ENCODE measurements around the gene SLC7A14. TPM values are rescaled to one million over a fixed set of nuclear protein-coding genes. Genes with fewer than 3 reads are reported as not detected.

SLC7A14 gene
- total RNA-seq, 1 donor from 2014 or later: 11.8 TPM

DNA sequence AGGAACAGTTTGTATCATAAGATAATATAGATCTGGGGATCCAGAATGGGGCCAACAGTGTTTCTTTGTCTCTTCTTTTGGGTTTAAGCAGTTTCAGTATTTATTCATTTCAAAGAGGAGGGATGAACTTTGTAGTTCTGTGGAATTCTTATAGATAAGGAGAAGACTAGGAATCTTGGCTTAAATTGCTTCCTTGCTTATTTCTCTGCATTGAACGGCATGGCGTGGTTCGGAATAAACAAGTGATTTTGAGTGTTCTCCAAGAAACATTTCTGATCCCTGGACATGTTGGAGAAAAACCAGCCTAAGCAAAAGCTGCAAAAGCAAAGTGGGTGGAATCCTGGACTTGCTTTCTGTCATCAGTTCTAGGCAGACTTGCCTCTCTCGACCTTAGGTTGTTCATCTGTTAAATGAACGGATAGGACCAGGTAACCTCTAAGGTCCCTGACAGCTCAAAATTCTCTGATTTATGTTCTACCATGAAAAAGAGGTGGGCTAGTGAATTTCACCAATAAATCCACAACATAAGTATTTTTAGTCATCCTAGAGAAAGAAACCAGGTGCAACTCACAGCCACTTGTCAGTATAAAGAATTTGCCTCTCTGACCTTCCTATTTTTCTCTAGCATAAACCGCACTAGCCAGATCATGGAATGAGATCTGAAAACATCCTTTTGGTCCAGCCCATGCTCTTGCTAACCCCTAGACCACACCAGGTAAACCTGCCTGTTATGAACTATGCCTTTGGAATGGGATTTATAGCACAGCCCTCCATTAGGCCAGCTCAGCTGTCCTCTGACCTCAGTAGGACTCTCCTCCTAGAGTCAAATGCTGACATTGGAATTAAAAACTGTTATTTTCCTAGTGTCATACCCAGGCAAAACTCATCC, 88.4 kb downstream of the SLC7A14 start:
- no peak for DNase-seq (ENCODE audit: low read depth, low spot score)

DNA sequence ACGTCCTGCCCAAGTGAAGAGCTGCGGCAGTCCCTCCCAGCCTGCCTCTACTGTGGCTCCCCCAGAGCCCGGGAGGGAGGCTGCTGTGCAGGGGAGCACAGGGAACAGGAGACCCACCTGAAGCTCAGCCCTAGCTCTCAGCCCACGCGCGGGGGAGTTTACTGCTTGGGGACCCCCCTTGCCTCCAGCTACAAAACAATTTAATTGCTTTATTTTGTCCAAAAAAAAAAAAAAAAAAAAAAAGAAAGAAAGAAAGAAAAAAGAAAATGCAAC, 89.1 kb downstream of the SLC7A14 start:
- no peak for DNase-seq (ENCODE audit: low read depth, low spot score)

- no peak for DNase-seq (ENCODE audit: low read depth, low spot score)
These were observed 89.6 kb downstream of the SLC7A14 start for GRCh38 chr3:170496026-170496867.

- DNase-seq (ENCODE audit: low read depth, low spot score): no peak
These were observed 91.1 kb downstream of the SLC7A14 start for GRCh38 chr3:170494766-170495165.

DNA sequence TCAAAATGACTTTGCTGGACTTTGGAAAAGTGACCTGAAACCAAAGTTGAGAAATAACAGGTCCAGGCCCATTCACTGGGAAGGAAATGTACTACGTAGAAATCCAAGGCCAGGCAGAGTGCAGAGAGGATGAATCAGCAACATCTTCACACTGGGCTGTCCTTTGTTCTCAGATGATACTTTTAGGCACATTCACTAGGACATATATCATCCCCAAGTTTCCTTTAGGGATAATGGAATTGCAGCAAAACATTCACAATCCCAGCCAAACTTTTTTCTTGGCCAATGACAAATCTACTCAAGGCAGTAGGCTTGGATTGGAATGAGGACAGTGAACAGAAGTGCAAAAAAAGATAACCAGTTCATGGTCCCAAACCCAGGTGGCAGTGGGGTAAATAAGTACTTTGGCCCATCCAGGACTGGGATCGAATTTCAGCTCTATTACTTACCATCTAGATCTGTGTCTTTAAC, 92.1 kb downstream of the SLC7A14 start:
- DNase-seq (ENCODE audit: low read depth, low spot score): no peak

- no peak for DNase-seq (ENCODE audit: low read depth, low spot score)
These were observed 94.0 kb downstream of the SLC7A14 start for GRCh38 chr3:170491901-170492300.

DNA sequence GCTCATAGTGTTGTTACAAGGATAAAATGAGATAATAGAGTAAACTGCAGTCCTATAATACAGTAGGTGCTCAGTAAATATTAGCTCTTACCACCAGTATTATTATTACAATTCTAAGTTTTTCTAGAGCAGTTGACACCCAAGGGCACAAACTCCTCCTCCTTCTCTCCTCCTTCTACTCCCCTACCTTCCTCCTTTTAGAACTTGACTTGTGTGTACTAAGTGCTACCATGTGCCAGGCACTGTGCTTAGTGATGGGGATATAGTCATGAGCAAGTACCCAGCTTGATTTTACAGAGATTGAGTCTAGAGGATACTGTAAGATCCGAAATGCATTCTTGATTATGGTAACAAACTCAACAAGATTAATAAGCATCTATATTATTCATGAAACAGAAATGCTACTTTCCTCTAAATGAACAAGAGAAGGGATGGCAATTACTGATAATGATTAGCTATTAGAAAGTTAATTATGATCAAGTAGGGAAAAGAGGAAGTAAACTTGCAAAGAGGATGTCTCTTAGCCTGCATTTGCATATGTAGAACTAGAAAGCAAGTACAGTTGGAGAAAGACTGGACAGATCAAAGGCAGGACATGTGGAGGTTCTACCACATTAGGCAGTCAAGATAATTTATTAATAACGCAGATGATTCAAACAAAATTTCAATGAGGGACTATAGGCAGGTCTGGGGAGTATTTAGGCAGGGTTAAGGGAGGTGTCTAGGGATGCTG, 94.9 kb downstream of the SLC7A14 start:
- no peak for DNase-seq (ENCODE audit: low read depth, low spot score)

DNA sequence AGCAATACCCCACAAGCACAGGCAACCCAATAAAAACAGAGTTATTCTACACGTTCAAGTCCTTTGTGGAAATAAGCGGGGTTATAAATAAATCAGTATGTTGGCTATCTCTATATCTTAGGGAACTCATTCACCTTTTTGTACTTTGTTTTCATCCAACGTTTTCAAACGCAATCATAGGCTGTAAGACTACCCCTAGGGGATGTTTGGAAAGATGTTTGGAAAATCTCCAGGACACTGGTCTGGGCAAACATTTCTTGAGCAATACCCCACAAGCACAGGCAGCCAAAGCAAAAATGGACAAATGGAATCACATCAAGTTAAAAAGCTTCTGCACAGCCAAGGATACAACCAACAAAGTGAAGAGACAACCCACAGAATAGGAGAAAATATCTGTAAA, 97.1 kb downstream of the SLC7A14 start:
- DNase-seq (ENCODE audit: low read depth, low spot score): no peak

GRCh38 chr3:170487031-170487430, 98.8 kb downstream of the SLC7A14 start:
- no peak for DNase-seq (ENCODE audit: low read depth, low spot score)

GRCh38 chr3:170486398-170486797, 99.5 kb downstream of the SLC7A14 start:
- no peak for DNase-seq (ENCODE audit: low read depth, low spot score)

DNA sequence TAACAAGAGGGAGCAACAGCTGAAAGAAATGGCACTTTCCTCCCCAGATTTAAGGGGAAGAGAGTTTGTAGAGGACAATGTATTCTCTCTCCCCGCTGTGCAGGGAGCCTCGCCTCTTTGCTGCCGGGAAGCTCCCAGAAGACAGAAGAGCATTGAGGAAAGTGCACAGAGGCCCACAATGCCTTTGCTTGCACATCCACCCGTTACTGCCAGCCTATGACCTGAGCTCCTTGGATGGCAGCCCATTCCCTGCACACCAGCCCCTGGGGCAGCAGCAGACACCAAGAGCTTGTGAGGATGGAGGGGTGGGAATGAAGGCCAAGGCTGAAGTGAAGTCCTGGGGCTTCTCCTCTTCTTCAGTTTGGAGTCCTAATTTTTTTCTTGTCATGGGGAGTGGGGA, 100.2 kb downstream of the SLC7A14 start:
- DNase-seq (ENCODE audit: low read depth, low spot score): no peak

- DNase-seq (ENCODE audit: low read depth, low spot score): no peak
These were observed 100.6 kb downstream of the SLC7A14 start for GRCh38 chr3:170485294-170485693.

DNA sequence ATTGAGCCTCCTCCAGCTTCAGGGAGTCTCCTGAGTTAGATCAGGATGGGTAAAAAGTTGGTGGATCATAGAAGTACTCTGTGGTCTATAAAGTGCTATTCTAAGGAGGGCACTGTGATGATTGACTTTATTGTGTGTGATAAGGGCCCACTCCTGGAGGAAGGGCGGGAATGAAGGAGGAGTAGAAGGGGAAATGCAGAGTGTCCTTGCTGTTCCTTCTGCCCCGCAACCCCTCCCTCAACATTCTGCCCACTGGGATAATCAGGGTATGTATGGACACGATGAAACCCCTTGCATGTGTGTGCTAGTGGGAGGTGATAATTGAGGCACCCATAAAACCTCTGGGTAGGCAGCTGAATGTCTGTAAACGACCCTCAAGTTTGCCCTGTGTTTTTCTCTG, 101.0 kb downstream of the SLC7A14 start:
- DNase-seq (ENCODE audit: low read depth, low spot score): no peak

- DNase-seq (ENCODE audit: low read depth, low spot score): no peak
These were observed 102.2 kb downstream of the SLC7A14 start for GRCh38 chr3:170483485-170484262.

DNA sequence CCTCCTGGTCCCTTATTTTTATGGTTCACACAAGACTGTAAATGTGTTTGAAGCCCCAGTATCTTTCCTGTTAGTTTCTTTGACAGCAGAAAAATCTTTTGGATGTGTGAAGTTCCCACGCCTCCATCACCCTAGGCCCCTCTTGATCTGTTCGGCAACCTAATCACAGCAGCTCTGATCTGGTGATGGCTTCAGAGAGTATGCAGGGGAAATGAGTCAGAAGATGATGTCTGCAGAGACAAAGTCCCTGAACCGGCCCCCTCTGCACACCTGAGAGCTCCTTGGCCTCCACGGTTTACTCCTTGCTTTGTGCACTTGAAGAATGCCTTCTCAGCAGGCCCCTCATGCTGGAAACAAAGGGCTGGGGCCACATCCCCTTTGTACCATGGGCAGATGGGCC, 103.7 kb downstream of the SLC7A14 start:
- no peak for DNase-seq (ENCODE audit: low read depth, low spot score)

- DNase-seq (ENCODE audit: low read depth, low spot score): no peak
These were observed 105.8 kb downstream of the SLC7A14 start for GRCh38 chr3:170480111-170480510.

GRCh38 chr3:170477395-170477794, 108.5 kb downstream of the SLC7A14 start:
- DNase-seq (ENCODE audit: low read depth, low spot score): no peak

DNA sequence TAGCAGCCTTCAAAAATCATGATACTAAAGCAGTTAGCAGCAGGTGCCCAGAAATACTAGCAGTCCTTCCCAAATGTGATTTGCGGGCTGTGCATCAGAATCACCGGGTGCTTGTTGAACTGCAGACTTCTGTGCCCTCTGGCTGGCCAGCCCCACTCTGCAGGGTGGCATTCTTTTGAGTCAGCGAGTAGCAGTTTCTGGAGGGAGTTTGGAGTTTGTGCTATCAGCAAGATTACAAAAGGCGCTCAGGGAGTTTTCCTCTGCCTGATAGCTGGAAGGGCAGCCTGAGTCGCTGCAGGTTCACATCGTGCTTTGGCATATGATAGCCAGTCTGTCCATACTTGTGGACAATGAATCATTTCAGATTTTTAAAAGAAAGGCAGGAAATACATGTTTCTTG, 109.6 kb downstream of the SLC7A14 start:
- DNase-seq (ENCODE audit: low read depth, low spot score): no peak

- no peak for DNase-seq (ENCODE audit: low read depth, low spot score)
These were observed 110.7 kb downstream of the SLC7A14 start for GRCh38 chr3:170475092-170475685.

GRCh38 chr3:170473358-170473757, 112.5 kb downstream of the SLC7A14 start:
- no peak for DNase-seq (ENCODE audit: low read depth, low spot score)

GRCh38 chr3:170471149-170471548, 114.7 kb downstream of the SLC7A14 start:
- no peak for DNase-seq (ENCODE audit: low read depth, low spot score)

Data from pulmonary artery endothelial cell (primary cell).